GM19025 (cell line): ENCODE data around the gene LRRC47.

Source experiments
- ATAC-seq: cut with Tn5 transposase; IDR thresholded peaks from one replicate; pipeline ENCODE4 v1.9.1; 2021; ENCODE audit warnings: mild to moderate bottlenecking, low read depth, moderate library complexity; ENCODE audit not compliant: unreplicated experiment

Gene LRRC47

GRCh38 chr1:3787745-3788605 is 8.3 kb downstream of the LRRC47 start:
- no peak for ATAC-seq

GRCh38 chr1:3787349-3787715 is 9.0 kb downstream of the LRRC47 start:
- no peak for ATAC-seq

GRCh38 chr1:3786468-3787348 is 9.6 kb downstream of the LRRC47 start:
- ATAC-seq: no peak

DNA sequence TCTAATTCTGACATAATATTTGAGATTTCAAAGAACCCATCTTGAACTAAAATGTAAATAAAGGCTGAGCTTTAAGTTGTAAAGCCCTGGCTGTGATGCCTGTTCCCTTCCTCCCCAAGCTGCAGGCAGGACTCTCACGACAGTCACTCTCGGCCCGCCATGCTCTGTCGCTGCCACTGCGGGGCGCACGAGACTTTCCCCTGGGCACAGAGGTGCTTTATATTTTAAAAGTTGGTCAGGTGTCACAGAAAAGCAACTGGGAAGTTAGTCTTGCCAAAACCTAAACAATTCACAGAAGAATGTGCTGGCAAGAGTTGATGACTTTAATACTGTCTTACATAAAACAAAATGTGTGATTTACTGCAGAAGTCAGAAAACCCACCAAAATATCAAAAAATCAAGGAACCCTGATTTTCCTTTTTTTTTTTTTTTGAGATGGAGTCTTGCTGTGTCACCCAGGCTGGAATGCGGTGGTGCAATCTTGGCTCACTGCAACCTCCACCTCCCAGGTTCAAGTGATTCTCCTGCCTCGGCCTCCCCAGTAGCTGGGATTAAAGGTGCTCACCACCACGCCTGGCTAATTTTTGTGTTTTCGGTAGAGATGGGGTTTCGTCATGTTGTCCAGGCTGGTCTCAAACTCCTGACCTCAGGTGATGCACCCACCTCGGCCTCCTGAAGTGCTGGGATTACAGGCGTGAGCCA is 10.7 kb downstream of the LRRC47 start:
- no peak for ATAC-seq

GRCh38 chr1:3785045-3785444 is 11.3 kb downstream of the LRRC47 start:
- no peak for ATAC-seq

- no peak for ATAC-seq
Observed at GRCh38 chr1:3783651-3784474, 12.4 kb downstream of the LRRC47 start.

- no peak for ATAC-seq
Observed at GRCh38 chr1:3780901-3781300, 15.4 kb downstream of the LRRC47 start.

- no peak for ATAC-seq
Observed at GRCh38 chr1:3779912-3780416, 16.3 kb downstream of the LRRC47 start.

DNA sequence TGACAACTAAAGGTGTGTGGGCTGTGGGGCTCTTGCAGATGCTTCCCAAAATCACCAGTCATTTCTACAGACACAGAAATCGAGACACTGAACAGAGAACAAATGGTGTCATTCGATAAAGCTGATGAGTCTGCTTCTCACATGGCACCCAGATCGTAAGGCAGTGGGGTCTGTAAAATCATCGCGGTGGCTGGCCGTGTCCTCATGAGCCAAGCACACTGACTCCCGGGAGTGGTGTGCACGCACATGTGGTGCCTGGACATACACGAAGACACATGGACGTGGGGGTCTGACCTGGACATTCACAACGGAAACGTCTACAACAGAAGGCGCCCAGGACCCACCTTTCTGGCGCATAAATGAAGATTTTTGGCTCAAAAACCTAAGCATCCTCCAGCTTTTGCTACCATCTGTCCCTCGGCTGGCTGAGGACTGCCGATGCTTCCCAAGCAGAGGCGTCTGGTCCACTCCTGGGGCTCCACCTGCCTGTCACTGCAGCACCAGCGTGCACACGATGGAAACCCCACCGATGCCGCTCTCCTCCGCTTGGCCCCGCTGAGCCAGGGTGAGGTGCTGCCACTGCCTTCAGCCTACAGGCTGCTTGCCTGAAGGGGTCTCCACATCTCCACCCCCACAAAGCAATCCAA is 16.9 kb downstream of the LRRC47 start:
- no peak for ATAC-seq

- no peak for ATAC-seq
Observed at GRCh38 chr1:3778590-3779264, 17.6 kb downstream of the LRRC47 start.

DNA sequence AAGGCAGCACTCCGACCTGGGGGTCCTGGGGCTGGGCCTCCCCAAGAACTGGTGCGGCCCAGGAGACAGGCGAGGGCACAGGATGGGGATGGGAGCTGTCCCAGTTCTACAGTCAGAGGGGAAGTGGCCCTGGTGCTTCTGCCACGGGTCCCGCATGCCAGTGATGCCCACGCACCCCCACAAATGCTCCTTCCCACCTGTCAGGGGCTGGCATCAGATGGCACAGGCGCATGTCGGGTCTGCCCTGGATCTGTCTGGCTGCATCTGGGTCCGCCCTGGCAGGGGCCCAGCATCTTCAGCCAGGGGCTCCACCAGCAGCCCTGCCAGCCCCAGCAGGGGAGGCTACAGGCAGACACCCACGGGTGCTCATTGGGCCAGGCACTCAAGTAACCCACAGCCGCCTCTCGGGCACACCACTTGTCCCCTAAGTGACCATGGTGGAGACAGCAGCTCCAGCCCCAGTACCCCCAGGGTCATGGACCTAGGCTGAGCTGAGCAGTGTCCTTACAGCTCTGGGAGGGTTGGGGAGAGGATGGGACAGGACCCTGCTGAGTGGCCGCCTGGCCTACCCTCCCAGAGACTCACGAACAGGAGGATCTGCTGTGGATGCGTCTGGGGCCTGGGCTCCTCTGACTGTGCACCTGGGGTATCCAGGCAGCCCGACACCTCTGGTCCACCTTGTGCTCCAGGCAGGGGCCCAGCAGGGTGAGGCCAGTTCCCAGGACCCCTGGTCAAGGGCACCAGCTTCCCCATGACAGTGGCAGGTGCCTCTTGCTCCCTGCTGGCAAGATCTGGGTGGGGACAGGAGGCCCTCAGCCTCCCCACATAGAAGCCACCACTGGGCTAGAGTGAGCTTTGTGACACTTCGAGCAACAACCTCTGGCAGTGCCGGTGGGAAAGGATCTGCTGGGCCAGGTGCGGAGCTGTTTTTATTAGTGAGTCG is 18.4 kb downstream of the LRRC47 start:
- ATAC-seq: no peak

GRCh38 chr1:3777078-3777547 is 19.2 kb downstream of the LRRC47 start:
- no peak for ATAC-seq

DNA sequence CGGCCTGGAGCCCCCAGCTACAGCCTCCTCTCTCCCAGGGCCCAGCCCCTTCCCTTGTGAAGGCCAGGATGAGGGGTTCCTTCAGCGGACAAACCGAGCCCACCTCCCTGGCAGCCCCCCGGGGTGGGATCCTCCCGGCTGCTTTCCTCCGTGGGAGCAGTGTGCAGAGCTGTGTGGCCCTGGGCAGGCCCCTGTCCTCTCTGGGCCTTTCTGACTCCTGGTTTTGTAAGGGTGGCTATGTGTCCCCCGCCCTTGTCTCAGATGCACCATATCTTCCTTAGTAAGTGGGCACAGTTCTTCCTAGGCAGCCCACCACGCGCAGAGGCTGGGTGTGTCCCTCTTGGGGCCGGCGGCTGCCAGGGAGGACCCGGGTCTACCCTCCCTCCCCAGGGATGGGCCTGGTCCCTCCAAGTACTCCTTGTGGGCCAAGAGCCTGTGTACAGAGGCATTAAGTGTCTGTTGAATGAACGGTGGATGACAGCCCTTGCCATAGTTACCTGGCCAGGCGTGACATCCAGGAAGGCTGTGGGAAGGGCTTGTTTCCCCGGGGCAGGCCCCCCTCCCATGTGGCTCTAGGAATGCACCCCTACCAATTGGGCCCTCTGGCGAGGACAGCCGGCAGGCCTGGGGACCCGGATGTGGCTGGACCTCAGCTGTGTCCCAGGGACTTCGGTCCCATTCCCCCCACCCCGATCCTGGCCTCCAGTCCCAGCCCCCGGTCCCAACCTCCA is 19.9 kb downstream of the LRRC47 start:
- ATAC-seq: no peak

DNA sequence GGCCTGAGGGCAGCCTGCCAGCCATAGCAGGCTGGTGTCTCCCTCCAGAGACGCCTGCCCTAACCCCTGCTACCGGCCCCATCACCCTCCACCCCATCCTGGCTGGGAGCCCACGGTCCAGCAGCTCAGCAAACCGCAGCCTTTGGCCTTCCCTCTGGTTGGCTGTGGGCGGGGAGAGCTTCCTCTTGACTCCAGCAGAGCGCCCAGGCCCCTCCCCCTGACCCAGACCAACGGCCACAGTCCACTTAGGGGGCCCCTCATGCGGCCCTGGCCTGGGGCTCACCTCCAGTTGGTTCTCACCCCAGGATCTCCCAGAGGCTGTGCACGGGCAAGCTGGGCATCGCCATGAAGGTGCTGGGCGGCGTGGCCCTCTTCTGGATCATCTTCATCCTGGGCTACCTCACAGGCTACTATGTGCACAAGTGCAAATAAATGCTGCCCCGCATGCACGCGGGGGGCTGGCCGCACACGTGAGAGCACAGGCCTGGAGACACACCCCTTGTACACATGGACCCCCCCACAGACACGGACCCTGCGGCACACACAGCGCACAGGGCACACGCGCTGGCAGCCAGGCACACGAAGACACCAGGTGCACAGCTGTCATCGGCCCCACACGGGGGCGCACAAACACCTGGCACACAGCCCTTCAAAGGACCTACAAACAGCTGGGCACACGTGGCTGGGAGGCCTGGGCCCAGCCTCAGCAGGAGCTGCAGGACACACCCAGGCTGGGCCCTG is 20.6 kb downstream of the LRRC47 start:
- no peak for ATAC-seq

DNA sequence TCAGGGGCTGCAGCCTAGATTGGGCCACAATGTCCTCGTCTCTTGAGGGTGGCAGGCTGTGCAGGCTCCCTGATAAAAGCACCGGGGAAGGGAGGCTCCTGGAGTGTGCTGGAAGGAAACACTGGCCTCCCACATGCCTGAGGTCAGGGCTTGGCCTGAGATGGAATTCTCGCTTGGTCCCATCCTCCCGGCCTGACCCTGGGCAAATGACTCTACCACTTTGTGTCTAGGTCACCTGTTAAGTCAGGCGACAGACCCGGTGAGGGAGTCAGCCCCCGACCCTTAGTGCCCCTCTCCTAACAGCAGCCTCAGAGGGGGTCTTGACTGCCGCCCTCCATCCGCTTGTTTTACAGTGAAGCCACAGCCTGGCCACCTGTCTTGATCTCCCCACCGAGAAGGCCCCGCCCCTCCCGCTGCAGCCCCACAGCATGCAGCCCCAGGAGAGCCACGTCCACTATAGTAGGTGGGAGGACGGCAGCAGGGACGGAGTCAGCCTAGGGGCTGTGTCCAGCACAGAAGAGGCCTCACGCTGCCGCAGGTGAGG is 21.3 kb downstream of the LRRC47 start:
- no peak for ATAC-seq
